ENCODE data around the gene ELAVL4.

Gene ELAVL4

GRCh38 chr1:50174101-50174500 is 65.4 kb downstream of the ELAVL4 start:
- no peak for DNase-seq (ENCODE audit: low read depth)
- TF ChIP-seq MYC (IDR thresholded peaks at IDR 0.05; ENCODE audit: low read depth, low read length) = no peak
- TF ChIP-seq POLR2A (IDR thresholded peaks at IDR 0.05; ENCODE audit: extremely low read depth, insufficient read length) = no peak
- TF ChIP-seq MAX (IDR thresholded peaks at IDR 0.05; ENCODE audit: low read depth, low read length) = no peak
- no peak for TF ChIP-seq CTCF (IDR thresholded peaks at IDR 0.05; ENCODE audit: low read depth, low read length)
- H3K4me3 ChIP-seq (ENCODE audit: low read depth, low read length) = no peak overlapping the region

- TF ChIP-seq MYC (IDR thresholded peaks at IDR 0.05; ENCODE audit: low read depth, low read length) = no peak
- no peak for TF ChIP-seq MAX (IDR thresholded peaks at IDR 0.05; ENCODE audit: low read depth, low read length)
- no peak for TF ChIP-seq CTCF (IDR thresholded peaks at IDR 0.05; ENCODE audit: low read depth, low read length)
- no peak for DNase-seq (ENCODE audit: low read depth)
- no peak overlapping the region for H3K4me3 ChIP-seq (ENCODE audit: low read depth, low read length)
These were observed 67.3 kb downstream of the ELAVL4 start for GRCh38 chr1:50175719-50176639.

GRCh38 chr1:50177994-50178393 is 69.3 kb downstream of the ELAVL4 start:
- no peak for DNase-seq (ENCODE audit: low read depth)
- H3K4me3 ChIP-seq (ENCODE audit: low read depth, low read length) = no peak overlapping the region
- TF ChIP-seq CTCF (IDR thresholded peaks at IDR 0.05; ENCODE audit: low read depth, low read length) = no peak

- no peak for TF ChIP-seq CTCF (IDR thresholded peaks at IDR 0.05; ENCODE audit: low read depth, low read length)
- TF ChIP-seq MAX (IDR thresholded peaks at IDR 0.05; ENCODE audit: low read depth, low read length) = no peak
- no peak for TF ChIP-seq MYC (IDR thresholded peaks at IDR 0.05; ENCODE audit: low read depth, low read length)
- TF ChIP-seq POLR2A (IDR thresholded peaks at IDR 0.05; ENCODE audit: extremely low read depth, insufficient read length) = no peak
These were observed 70.9 kb downstream of the ELAVL4 start for GRCh38 chr1:50179639-50180038.

GRCh38 chr1:50180367-50180766 is 71.6 kb downstream of the ELAVL4 start:
- DNase-seq (ENCODE audit: low read depth) = no peak
- H3K4me3 ChIP-seq (ENCODE audit: low read depth, low read length) = no peak overlapping the region
- TF ChIP-seq MYC (IDR thresholded peaks at IDR 0.05; ENCODE audit: low read depth, low read length) (no peak), MAX (IDR thresholded peaks at IDR 0.05; ENCODE audit: low read depth, low read length) (no peak), POLR2A (IDR thresholded peaks at IDR 0.05; ENCODE audit: extremely low read depth, insufficient read length) (no peak), CTCF (IDR thresholded peaks at IDR 0.05; ENCODE audit: low read depth, low read length) (no peak)

More at GRCh38 chr1:50179639-50180038, 70.9 kb downstream of the ELAVL4 start:
- H3K4me3 ChIP-seq (ENCODE audit: low read depth, low read length) = no peak overlapping the region
- DNase-seq (ENCODE audit: low read depth) = no peak

Data from NB4 (cell line).